K562 (cell line): ENCODE results near the gene CRAMP1. TPM values are rescaled to one million over a fixed set of nuclear protein-coding genes. Genes with fewer than 3 reads are reported as not detected.

Source experiments
- HMG20B ChIP-seq: fragments of 250-450 bp; sonication (Bioruptor Pico); IDR thresholded peaks from 2 replicates; pipeline ENCODE4 v1.5.0; 2021; ENCODE audit warnings: mild to moderate bottlenecking
- PHB ChIP-seq: fragments of 250-450 bp; sonication (Bioruptor Pico); IDR thresholded peaks from 2 replicates; pipeline ENCODE4 v1.5.0; 2021
- TRIM24 ChIP-seq, 2 experiments: fragments of 450-650 bp; IDR thresholded peaks; 2 replicates each; pipeline ENCODE4 v1.6.1; 2016
- ZBED1 ChIP-seq: IDR thresholded peaks from 2 replicates; pipeline ENCODE4 v1.6.1; 2014
- ZC3H8 ChIP-seq: fragments of 450-650 bp; IDR thresholded peaks from 2 replicates; pipeline ENCODE4 v1.6.1; 2017
- polyA plus RNA-seq, 8 experiments: library from polyadenylated mRNA; depleted of rRNA in 4 of 8; stranded (reverse) in 5 of 8; unstranded in 3 of 8; fragments of >200 nt; fragmentation: Nextera tagmentation in 2 of 8; fragmentation: Illumina TruSeq in 1 of 8; extraction: Ambion mirVana in 2 of 8; extraction: Trizol in 1 of 8; gene quantifications; 2 replicates each; pipeline versions ENCODE4 v1.2.1 to v1.2.3, GENCODE V29; 2011 to 2014; ENCODE audit warnings: inconsistent platforms in 1 of 8, missing spikeins in 1 of 8
- total RNA-seq, 7 experiments: library from RNA; depleted of rRNA in 6 of 7; stranded (reverse); fragments of >200 nt in 6 of 7; fragmentation: Illumina TruSeq in 2 of 7; extraction: Trizol in 2 of 7; gene quantifications; 2 replicates each; pipeline versions ENCODE4 v1.2.1 to v1.2.3, GENCODE V29; 2011 to 2021; ENCODE audit warnings: low replicate concordance in 1 of 7
- TF ChIP-seq, protein P1 (sequence below), 2 experiments: IDR thresholded peaks; 2 replicates each; pipeline ENCODE4 v1.6.1; 2012; ENCODE audit warnings: improper control_type of control experiment in 2 of 2, low read depth in 2 of 2, low read length in 2 of 2, borderline replicate concordance in 1 of 2
- TF ChIP-seq, protein P2 (sequence below): fragments of 200-800 bp; sonication (Bioruptor generic); IDR thresholded peaks from 2 replicates; pipeline ENCODE4 v1.6.1; 2016; ENCODE audit warnings: missing genetic modification characterization, missing compliant biosample characterization
- TF ChIP-seq, protein P3 (sequence below): fragments of 250-450 bp; sonication (Bioruptor Pico); IDR thresholded peaks from 2 replicates; pipeline ENCODE4 v1.8.0; 2021; ENCODE audit warnings: moderate library complexity, mild to moderate bottlenecking, inconsistent platforms

Gene CRAMP1
- total and polyA plus RNA-seq, 9 of the 15 experiments (the other 6 are each of a cell fraction or from before 2014, with no cell fraction given) = 0.52 to 20.8 (median 7.5) TPM

DNA sequence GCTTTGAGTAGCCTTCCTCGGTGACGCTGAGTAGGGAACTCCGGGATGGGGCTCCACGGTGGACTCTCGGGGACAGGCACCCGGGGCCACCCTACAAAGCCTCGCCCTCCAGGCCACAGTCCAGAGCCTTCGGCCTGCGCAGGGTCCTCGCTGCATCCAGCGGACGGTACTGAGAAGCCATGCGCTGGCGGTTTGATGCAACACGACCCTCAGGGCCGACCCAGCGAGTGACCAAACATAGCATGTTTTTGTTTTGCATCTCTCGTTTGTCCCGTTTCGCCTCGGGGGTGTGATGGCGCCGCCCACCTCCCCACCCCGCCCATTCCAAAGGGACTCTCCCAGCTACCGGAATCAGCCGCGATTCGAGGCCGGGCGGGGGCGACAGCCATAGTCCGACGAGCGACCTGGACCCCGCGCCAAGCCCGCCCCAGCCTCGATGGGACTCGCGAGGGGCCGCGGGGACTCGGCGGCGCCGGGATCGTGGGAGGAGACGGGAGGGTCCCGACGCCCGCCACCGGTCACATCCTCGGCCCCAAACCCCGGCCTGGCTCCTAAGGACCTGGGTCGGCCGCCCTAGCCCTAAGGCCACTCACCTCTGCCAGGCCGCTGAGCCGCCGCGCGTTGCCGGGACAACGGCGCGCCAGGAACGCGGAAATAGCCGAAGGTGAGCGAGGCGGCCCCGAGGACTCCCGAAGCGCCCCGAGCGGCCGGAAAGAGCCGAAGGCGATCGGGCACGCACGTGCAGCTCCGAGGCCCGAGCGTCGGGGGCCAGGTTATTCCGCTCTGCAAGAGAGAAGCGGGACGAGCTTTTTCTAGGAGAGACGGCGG lies 1.9 kb upstream of the CRAMP1 start (continued):
- TF ChIP-seq, protein P1, sequence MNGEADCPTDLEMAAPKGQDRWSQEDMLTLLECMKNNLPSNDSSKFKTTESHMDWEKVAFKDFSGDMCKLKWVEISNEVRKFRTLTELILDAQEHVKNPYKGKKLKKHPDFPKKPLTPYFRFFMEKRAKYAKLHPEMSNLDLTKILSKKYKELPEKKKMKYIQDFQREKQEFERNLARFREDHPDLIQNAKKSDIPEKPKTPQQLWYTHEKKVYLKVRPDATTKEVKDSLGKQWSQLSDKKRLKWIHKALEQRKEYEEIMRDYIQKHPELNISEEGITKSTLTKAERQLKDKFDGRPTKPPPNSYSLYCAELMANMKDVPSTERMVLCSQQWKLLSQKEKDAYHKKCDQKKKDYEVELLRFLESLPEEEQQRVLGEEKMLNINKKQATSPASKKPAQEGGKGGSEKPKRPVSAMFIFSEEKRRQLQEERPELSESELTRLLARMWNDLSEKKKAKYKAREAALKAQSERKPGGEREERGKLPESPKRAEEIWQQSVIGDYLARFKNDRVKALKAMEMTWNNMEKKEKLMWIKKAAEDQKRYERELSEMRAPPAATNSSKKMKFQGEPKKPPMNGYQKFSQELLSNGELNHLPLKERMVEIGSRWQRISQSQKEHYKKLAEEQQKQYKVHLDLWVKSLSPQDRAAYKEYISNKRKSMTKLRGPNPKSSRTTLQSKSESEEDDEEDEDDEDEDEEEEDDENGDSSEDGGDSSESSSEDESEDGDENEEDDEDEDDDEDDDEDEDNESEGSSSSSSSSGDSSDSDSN (IDR thresholded peaks at IDR 0.05; ENCODE audit: borderline replicate concordance in 1 of 2, low read depth in 2 of 2, low read length in 2 of 2) = 0 out of 4 replicates have a peak, but pooled peaks of 1 of the 2 experiments have one; percentile 43
- no peak for TF ChIP-seq ZBED1
- TF ChIP-seq HMG20B (CRISPR knock-in tag) = no peak
- no peak for TF ChIP-seq ZC3H8
- TF ChIP-seq, protein P2, sequence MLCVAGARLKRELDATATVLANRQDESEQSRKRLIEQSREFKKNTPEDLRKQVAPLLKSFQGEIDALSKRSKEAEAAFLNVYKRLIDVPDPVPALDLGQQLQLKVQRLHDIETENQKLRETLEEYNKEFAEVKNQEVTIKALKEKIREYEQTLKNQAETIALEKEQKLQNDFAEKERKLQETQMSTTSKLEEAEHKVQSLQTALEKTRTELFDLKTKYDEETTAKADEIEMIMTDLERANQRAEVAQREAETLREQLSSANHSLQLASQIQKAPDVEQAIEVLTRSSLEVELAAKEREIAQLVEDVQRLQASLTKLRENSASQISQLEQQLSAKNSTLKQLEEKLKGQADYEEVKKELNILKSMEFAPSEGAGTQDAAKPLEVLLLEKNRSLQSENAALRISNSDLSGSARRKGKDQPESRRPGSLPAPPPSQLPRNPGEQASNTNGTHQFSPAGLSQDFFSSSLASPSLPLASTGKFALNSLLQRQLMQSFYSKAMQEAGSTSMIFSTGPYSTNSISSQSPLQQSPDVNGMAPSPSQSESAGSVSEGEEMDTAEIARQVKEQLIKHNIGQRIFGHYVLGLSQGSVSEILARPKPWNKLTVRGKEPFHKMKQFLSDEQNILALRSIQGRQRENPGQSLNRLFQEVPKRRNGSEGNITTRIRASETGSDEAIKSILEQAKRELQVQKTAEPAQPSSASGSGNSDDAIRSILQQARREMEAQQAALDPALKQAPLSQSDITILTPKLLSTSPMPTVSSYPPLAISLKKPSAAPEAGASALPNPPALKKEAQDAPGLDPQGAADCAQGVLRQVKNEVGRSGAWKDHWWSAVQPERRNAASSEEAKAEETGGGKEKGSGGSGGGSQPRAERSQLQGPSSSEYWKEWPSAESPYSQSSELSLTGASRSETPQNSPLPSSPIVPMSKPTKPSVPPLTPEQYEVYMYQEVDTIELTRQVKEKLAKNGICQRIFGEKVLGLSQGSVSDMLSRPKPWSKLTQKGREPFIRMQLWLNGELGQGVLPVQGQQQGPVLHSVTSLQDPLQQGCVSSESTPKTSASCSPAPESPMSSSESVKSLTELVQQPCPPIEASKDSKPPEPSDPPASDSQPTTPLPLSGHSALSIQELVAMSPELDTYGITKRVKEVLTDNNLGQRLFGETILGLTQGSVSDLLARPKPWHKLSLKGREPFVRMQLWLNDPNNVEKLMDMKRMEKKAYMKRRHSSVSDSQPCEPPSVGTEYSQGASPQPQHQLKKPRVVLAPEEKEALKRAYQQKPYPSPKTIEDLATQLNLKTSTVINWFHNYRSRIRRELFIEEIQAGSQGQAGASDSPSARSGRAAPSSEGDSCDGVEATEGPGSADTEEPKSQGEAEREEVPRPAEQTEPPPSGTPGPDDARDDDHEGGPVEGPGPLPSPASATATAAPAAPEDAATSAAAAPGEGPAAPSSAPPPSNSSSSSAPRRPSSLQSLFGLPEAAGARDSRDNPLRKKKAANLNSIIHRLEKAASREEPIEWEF (CRISPR knock-in tag) = no peak
- TF ChIP-seq, protein P3, sequence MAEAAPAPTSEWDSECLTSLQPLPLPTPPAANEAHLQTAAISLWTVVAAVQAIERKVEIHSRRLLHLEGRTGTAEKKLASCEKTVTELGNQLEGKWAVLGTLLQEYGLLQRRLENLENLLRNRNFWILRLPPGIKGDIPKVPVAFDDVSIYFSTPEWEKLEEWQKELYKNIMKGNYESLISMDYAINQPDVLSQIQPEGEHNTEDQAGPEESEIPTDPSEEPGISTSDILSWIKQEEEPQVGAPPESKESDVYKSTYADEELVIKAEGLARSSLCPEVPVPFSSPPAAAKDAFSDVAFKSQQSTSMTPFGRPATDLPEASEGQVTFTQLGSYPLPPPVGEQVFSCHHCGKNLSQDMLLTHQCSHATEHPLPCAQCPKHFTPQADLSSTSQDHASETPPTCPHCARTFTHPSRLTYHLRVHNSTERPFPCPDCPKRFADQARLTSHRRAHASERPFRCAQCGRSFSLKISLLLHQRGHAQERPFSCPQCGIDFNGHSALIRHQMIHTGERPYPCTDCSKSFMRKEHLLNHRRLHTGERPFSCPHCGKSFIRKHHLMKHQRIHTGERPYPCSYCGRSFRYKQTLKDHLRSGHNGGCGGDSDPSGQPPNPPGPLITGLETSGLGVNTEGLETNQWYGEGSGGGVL = no peak
- no peak for TF ChIP-seq PHB (CRISPR knock-in tag)
- TF ChIP-seq TRIM24 (IDR thresholded peaks at IDR 0.05) = no peak
